UCSD-AML1 (cell line): ENCODE measurements around the gene ANOS1.
"Not testable (repeated sequence)": the region's sequence is repeated elsewhere in the genome, so short reads cannot be mapped to it uniquely, and the experiment has no call there.

Source experiments
- DNase-seq: peaks from one replicate; lab custom pipeline; 2025; ENCODE audit not compliant: unreplicated experiment; lab: John Stamatoyannopoulos, UW

The ANOS1 gene

DNA sequence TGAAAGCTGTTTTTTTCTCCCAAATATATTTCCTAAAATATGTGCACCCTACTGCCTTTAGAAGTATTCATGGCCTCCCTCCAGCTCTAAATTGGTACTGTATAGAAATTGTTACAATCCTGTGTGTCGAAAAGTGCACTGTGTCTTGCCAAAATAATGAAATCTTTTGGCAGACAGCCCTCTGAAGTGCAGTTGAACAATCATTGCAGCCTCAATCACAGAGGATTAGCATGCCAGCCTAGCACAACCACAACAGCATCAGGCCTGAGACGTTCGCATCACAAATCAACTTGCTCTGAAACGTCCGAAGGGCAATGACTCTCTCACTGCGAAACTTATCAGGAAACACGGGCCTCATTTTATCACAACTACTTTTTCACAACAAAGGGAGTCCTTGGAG, 99.0 kb downstream of the ANOS1 start:
- no peak for DNase-seq

- no peak for DNase-seq
These were observed 102.1 kb downstream of the ANOS1 start for GRCh38 chrX:8629871-8630270.

- no peak for DNase-seq
These were observed 104.1 kb downstream of the ANOS1 start for GRCh38 chrX:8627796-8628195.

GRCh38 chrX:8607326-8607725, 124.6 kb downstream of the ANOS1 start:
- DNase-seq = no peak

DNA sequence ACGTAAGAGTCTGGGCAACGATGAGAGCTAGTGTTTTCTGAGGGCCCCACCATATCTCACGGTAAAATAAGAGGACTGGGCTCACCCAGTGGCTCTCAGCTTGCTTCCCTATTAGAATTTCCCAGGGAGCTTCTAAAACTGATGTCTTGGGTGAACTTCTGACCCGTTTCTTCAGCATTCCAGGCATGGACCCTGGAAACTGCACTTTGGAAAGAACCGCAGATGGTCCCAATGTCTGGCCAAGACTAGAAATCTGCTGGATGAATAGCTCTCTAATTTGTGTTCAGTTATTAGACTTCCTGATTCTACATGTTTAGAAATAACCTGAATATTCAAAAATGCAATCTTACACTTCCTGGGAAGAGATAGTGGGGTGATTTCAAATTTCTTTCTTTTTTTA, 127.8 kb downstream of the ANOS1 start:
- DNase-seq = no peak

- no peak for DNase-seq
These were observed 140.4 kb downstream of the ANOS1 start for GRCh38 chrX:8591501-8591900.

DNA sequence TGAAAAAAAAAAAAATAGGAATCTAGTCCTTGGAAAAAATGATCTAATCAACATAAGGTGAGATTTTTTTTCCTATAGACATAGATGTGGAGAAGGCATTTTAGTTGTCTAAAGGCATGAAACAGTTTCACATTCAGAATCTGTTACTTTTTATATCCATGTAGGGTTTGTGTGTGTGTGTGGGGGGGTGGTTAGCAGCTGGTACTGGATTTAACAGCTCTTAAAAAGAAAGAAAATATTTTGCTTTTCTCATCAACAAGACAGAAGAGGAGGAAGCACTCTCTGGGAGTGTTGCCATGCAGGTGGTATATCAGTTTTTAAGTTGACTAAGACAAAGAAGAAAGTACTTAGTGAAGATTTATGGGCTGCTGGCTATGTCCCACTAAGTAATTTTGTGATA, 145.0 kb downstream of the ANOS1 start:
- no peak for DNase-seq

DNA sequence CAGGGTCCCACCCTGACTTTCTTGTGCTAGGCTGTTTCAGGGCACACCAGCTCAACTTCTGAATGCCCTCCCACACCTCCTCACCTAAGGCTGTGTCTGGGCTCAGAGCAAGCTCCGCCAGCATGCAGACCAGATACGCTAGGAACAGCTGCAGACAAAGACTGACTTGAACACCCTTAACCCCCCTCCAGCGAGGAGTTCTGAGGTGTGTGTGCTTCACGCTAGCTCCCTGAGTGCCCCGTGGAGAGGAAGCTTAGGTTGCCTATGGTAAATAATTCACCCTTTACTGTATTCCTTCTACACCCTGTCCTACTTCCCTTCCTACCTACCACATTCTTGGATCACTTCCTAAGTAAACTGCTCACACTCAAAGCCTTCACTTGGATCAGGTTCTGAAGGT, 152.3 kb downstream of the ANOS1 start:
- DNase-seq = no peak

- DNase-seq = no peak
These were observed 155.1 kb downstream of the ANOS1 start for GRCh38 chrX:8576821-8577220.

DNA sequence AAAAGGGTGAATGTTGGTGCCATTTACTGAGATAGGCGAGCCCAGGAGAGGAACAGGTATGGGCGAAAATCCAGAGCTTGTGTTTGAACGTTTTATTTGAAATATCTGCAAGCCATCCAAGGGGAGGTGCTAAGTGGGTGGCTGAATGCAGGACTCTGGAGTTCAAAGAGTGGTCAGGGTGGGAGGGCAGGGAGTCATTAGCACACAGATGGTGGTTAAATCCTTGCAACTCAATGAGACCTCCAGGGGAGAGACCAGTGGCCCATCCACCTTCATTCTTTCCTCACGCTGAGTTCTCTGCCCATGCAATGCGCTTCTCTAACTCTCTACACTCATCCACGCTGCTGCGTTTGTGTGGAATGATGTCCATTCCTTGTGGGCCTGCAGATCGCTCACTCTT, 166.2 kb downstream of the ANOS1 start:
- no peak for DNase-seq

- no peak for DNase-seq
These were observed 183.5 kb downstream of the ANOS1 start for GRCh38 chrX:8548446-8548845.

DNA sequence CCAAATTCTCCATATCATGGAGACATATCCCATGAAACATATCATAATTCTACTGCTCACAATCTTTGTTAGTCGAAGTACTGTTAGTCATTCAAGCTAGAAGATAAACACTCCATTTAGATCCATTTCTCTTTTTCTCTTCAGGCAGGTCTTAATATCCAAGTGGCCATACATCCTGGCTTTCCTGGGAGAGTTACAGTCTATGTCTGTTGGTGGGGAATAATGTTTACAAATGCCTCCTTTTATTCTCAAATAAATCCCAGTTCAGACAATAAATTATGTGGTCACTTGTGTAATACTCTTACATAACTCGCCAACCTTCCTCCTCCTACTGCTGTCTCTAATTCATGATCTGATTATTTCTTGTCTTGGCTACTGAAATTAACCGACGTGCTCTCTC, 185.2 kb downstream of the ANOS1 start:
- no peak for DNase-seq

- DNase-seq = no peak
These were observed 211.1 kb downstream of the ANOS1 start for GRCh38 chrX:8520791-8521190.

GRCh38 chrX:8520178-8520577, 211.8 kb downstream of the ANOS1 start:
- DNase-seq = no peak

- DNase-seq = no peak
These were observed 227.5 kb downstream of the ANOS1 start for GRCh38 chrX:8504451-8504850.

DNA sequence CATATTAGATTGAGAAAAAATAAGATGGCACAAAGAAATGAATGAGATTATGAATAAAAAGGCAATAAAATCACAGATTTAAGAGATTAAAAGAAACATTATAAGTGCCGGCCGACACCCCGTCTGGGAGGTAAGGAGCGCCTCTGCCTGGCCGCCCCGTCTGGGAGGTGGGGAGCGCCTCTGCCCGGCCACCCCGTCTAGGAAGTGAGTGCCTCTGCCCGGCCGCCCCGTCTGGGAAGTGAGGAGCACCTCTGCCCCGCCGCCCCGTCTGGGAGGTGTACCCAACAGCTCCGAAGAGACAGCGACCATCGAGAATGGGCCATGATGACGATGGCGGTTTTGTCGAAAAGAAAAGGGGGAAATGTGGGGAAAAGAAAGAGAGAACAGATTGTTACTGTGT, 229.8 kb downstream of the ANOS1 start:
- not testable (repeated sequence) for DNase-seq

- no peak for DNase-seq
These were observed 231.7 kb downstream of the ANOS1 start for GRCh38 chrX:8500203-8500602.

GRCh38 chrX:8495036-8495435, 236.9 kb downstream of the ANOS1 start:
- DNase-seq = not testable (repeated sequence)

GRCh38 chrX:8484360-8484949, 247.5 kb downstream of the ANOS1 start:
- DNase-seq = no peak
